ENCODE data around the gene SIK2. TPM values are rescaled to one million over a fixed set of nuclear protein-coding genes. Genes with fewer than 3 reads are reported as not detected.

Gene SIK2
- total RNA-seq, 4 donors from 2014 or later = 6.1 to 24.3 (median 9.5) TPM

GRCh38 chr11:111733611-111734088 is 131.4 kb downstream of the SIK2 start:
- Histone ChIP-seq H3K36me3 (peaks cover 0 to 12% (median 0%) of the 10 kb centered on the region in 3 donors), H3K27me3 (no peaks in the 10 kb centered on the region), H3K4me3 (no peak overlapping the region), H3K9me3 (no peaks in the 10 kb centered on the region), H3K27ac (peak overlapping the region; percentile 85 to 98 (median 92)), H3K4me1 (peaks cover 57 to 99% (median 92%) of the 10 kb centered on the region in 3 donors)
- DNase-seq = no peak
- 27 to 40% methylated on average over 1 to 4 of the region's 9 CpGs for WGBS, 2 donors
- intact Hi-C loops (cut with DNase I) = no loop called here
- TF ChIP-seq POLR2A (IDR thresholded peaks at IDR 0.05) = no peak

GRCh38 chr11:111734101-111734953 is 132.1 kb downstream of the SIK2 start:
- Histone ChIP-seq H3K27ac (peak overlapping the region; percentile 85 to 98 (median 92)), H3K9me3 (no peaks in the 10 kb centered on the region), H3K27me3 (no peaks in the 10 kb centered on the region), H3K36me3 (peaks cover 0 to 13% (median 0%) of the 10 kb centered on the region in 3 donors), H3K4me3 (peak overlapping the region in 1 of 4 donors; percentile 61), H3K4me1 (peaks cover 57 to 100% (median 93%) of the 10 kb centered on the region in 3 donors)
- WGBS, 2 donors = 76 to 91% methylated on average over 4 to 5 of the region's 8 CpGs
- no peak for TF ChIP-seq POLR2A (IDR thresholded peaks at IDR 0.05)
- TF ChIP-seq CTCF (IDR thresholded peaks at IDR 0.05) = no peak
- DNase-seq = no peak
- intact Hi-C loops (cut with DNase I) = no loop called here

- no peak for DNase-seq
- Histone ChIP-seq H3K9me3 (no peaks in the 10 kb centered on the region), H3K4me1 (peaks cover 57 to 94% (median 87%) of the 10 kb centered on the region in 3 donors), H3K4me3 (peak overlapping the region in 3 of 4 donors; percentile 44 to 61 (median 46)), H3K36me3 (peaks cover 0 to 19% (median 0%) of the 10 kb centered on the region in 3 donors), H3K27me3 (no peaks in the 10 kb centered on the region), H3K27ac (peak overlapping the region; percentile 85 to 98 (median 92))
- intact Hi-C loops (cut with DNase I) = no loop called here
- no peak for TF ChIP-seq CTCF (IDR thresholded peaks at IDR 0.05)
- no peak for TF ChIP-seq POLR2A (IDR thresholded peaks at IDR 0.05)
- 18 to 37% methylated on average over 6 of the region's 6 CpGs for WGBS, 2 donors
Measured at GRCh38 chr11:111734954-111735261, 132.7 kb downstream of the SIK2 start.

- Histone ChIP-seq H3K27ac (peak overlapping the region; percentile 85 to 98 (median 92)), H3K4me1 (peaks cover 57 to 88% (median 84%) of the 10 kb centered on the region in 3 donors), H3K36me3 (peaks cover 0 to 25% (median 0%) of the 10 kb centered on the region in 3 donors), H3K9me3 (no peaks in the 10 kb centered on the region), H3K27me3 (no peaks in the 10 kb centered on the region), H3K4me3 (peak overlapping the region; percentile 23 to 61 (median 45))
- peak in 2 of 4 donors; percentile 37 to 41 for TF ChIP-seq POLR2A (IDR thresholded peaks at IDR 0.05)
- TF ChIP-seq CTCF (IDR thresholded peaks at IDR 0.05) = no peak
- 46 to 52% methylated on average over 6 to 8 of the region's 19 CpGs for WGBS, 2 donors
- intact Hi-C loops (cut with DNase I) = no loop called here
- DNase-seq = no peak
Measured at GRCh38 chr11:111735262-111736116, 133.2 kb downstream of the SIK2 start.

GRCh38 chr11:111736181-111736590 is 133.9 kb downstream of the SIK2 start:
- no peaks in the 10 kb centered on the region for H3K27me3 ChIP-seq
- peak overlapping the region in 1 of 4 donors; percentile 61 for H3K4me3 ChIP-seq
- no peak for DNase-seq
- peaks cover 51 to 81% (median 77%) of the 10 kb centered on the region in 3 donors for H3K4me1 ChIP-seq
- peaks cover 0 to 32% (median under 1%) of the 10 kb centered on the region in 3 donors for H3K36me3 ChIP-seq
- WGBS, 2 donors = 0 to 70% methylated on average over 2 to 4 of the region's 11 CpGs
- intact Hi-C loops (cut with DNase I) = no loop called here
- TF ChIP-seq POLR2A (IDR thresholded peaks at IDR 0.05) (no peak), CTCF (IDR thresholded peaks at IDR 0.05) (no peak)
- no peaks in the 10 kb centered on the region for H3K9me3 ChIP-seq
- H3K27ac ChIP-seq = peak overlapping the region; percentile 85 to 98 (median 92)

All from esophagus squamous epithelium (tissue), 5 donors.